H1 (cell line): Measurements from ENCODE around the gene CFAP53.

Source experiments
- POLR2AphosphoS5 ChIP-seq: IDR thresholded peaks from 2 replicates; pipeline ENCODE4 v1.6.1; 2011; ENCODE audit warnings: low read depth, low read length
- TF ChIP-seq, protein P1 (sequence below), 3 experiments: IDR thresholded peaks; 1 replicate in 2 of 3; 2 replicates in 1 of 3; pipeline versions ENCODE4 v1.5.1 to v1.6.1; 2011; ENCODE audit warnings: low read length in 3 of 3, mild to moderate bottlenecking in 3 of 3, inconsistent platforms in 2 of 3, low read depth in 1 of 3, moderate library complexity in 1 of 3; ENCODE audit not compliant: insufficient read depth in 1 of 3; ENCODE audit errors: control extremely low read depth in 1 of 3

- TF ChIP-seq, protein P1, sequence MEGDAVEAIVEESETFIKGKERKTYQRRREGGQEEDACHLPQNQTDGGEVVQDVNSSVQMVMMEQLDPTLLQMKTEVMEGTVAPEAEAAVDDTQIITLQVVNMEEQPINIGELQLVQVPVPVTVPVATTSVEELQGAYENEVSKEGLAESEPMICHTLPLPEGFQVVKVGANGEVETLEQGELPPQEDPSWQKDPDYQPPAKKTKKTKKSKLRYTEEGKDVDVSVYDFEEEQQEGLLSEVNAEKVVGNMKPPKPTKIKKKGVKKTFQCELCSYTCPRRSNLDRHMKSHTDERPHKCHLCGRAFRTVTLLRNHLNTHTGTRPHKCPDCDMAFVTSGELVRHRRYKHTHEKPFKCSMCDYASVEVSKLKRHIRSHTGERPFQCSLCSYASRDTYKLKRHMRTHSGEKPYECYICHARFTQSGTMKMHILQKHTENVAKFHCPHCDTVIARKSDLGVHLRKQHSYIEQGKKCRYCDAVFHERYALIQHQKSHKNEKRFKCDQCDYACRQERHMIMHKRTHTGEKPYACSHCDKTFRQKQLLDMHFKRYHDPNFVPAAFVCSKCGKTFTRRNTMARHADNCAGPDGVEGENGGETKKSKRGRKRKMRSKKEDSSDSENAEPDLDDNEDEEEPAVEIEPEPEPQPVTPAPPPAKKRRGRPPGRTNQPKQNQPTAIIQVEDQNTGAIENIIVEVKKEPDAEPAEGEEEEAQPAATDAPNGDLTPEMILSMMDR (IDR thresholded peaks at IDR 0.05; ENCODE audit: control extremely low read depth in 1 of 3, insufficient read depth in 1 of 3, low read depth in 1 of 3, low read length in 3 of 3), result no peak
- TF ChIP-seq POLR2AphosphoS5, result no peak
Observed at GRCh38 chr18:50299626-50300388, 33.5 kb upstream of the CFAP53 start.
